ENCODE data around the gene TMEM191C.
"Not testable (repeated sequence)": the region's sequence is repeated elsewhere in the genome, so short reads cannot be mapped to it uniquely, and the experiment has no call there.

DNA sequence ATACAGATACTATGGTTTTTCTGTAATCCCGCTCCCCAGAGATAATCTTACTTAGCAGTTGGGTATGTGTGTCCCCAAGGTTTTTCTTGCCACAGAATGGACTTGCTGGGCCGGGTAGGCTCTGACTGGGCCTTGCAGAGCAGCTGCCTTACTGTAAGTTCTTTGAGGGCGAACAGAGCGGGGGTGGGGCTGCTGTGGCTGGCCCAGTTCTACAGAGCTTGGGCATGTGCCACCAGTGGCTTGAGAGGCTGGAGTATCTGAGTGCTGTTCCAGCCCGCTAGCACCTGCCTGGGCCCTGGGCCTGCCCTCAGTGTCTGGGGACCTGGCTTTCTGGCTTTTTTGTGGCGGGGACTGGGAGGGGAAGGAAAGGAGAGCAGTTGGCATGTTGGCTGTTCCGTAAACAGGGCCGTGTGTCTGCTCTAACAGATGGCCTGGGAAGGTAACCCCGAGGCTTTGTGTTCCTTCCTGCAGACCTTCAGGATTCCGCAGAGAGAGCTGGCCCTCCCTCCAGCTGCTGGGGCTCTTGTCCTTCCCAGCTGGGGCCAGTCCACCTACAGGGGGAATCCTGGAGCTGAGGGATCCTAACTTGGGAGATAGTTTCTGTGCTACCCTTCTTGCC is 27.1 kb upstream of the TMEM191C start:
- TF ChIP-seq, protein P1, sequence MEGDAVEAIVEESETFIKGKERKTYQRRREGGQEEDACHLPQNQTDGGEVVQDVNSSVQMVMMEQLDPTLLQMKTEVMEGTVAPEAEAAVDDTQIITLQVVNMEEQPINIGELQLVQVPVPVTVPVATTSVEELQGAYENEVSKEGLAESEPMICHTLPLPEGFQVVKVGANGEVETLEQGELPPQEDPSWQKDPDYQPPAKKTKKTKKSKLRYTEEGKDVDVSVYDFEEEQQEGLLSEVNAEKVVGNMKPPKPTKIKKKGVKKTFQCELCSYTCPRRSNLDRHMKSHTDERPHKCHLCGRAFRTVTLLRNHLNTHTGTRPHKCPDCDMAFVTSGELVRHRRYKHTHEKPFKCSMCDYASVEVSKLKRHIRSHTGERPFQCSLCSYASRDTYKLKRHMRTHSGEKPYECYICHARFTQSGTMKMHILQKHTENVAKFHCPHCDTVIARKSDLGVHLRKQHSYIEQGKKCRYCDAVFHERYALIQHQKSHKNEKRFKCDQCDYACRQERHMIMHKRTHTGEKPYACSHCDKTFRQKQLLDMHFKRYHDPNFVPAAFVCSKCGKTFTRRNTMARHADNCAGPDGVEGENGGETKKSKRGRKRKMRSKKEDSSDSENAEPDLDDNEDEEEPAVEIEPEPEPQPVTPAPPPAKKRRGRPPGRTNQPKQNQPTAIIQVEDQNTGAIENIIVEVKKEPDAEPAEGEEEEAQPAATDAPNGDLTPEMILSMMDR (IDR thresholded peaks at IDR 0.05) = not testable (repeated sequence)
- not testable (repeated sequence) for TF ChIP-seq POLR2A (IDR thresholded peaks at IDR 0.05)

Data from Peyer's patch (tissue), 4 donors.